B cell (primary cell): ENCODE measurements around the gene KRTAP10-9. TPM values are rescaled to one million over a fixed set of nuclear protein-coding genes. Genes with fewer than 3 reads are reported as not detected.

Experiments
- ATAC-seq: fragments of 200-7000 bp; cut with Tn5 transposase; one replicate; pipeline ENCODE4 v1.10.0; 2021; ENCODE audit warnings: low read depth, mild to moderate bottlenecking, moderate number of reproducible peaks, moderate library complexity
- CTCF ChIA-PET: fragments of 350-600 bp; sonication (Branson Sonifier 250); formaldehyde crosslinking; loops from one replicate; lab custom pipeline; 2021; ENCODE audit warnings: antibody characterized with exemption, inconsistent platforms; lab: Charles Lee
- POLR2A ChIA-PET: fragments of 350-600 bp; sonication (Branson Sonifier 250); formaldehyde crosslinking; loops from one replicate; lab custom pipeline; 2021; ENCODE audit warnings: antibody characterized with exemption; lab: Charles Lee
- DNase-seq: peaks from one replicate; pipeline ENCODE4 v3.0.0; 2013
- H2AFZ ChIP-seq: 2 replicates; pipeline ENCODE4 v1.6.1; 2012; ENCODE audit warnings: mild to moderate bottlenecking, low read depth, low read length; ENCODE audit not compliant: insufficient read depth, poor library complexity, severe bottlenecking
- H3K27ac ChIP-seq, 2 donors: 1 replicate in 1 of 2; 2 replicates in 1 of 2; pipeline ENCODE4 v1.5.1; 2012 to 2013; ENCODE audit warnings: low read length in 2 of 2, mild to moderate bottlenecking in 2 of 2, moderate library complexity in 1 of 2
- H3K27me3 ChIP-seq, 4 experiments: fragments of 200-600 bp in 1 of 4; sonication (generic) in 1 of 4; replicated peaks in 1 of 4; 1 replicate in 2 of 4; 2 replicates in 2 of 4; pipeline versions ENCODE4 v1.6.1 to v1.7.0; 2013 to 2016; ENCODE audit warnings: low read length in 3 of 4, mild to moderate bottlenecking in 2 of 4, mixed read lengths in 1 of 4, moderate library complexity in 1 of 4; ENCODE audit not compliant: insufficient read depth in 4 of 4, control insufficient read depth in 3 of 4; ENCODE audit errors: control extremely low read depth in 1 of 4
- H3K36me3 ChIP-seq, 2 experiments: replicated peaks in 1 of 2; 1 replicate in 1 of 2; 2 replicates in 1 of 2; pipeline versions ENCODE4 v1.6.1 to v1.7.1; 2013; ENCODE audit warnings: low read length in 1 of 2; ENCODE audit not compliant: insufficient read depth in 2 of 2, control insufficient read depth in 1 of 2; ENCODE audit errors: control extremely low read depth in 1 of 2, extremely low read depth in 1 of 2
- H3K4me1 ChIP-seq, 2 donors: fragments of 200-600 bp in 1 of 2; sonication (generic) in 1 of 2; 1 replicate in 1 of 2; 2 replicates in 1 of 2; pipeline versions ENCODE4 v1.5.1 to v1.6.1; 2013 to 2017; ENCODE audit warnings: low read length in 2 of 2; ENCODE audit not compliant: control insufficient read depth in 2 of 2, insufficient read depth in 2 of 2
- H3K4me2 ChIP-seq: replicated peaks from 2 replicates; pipeline ENCODE3; 2012; ENCODE audit warnings: mild to moderate bottlenecking, low read depth, low read length; ENCODE audit not compliant: poor library complexity, severe bottlenecking
- H3K4me3 ChIP-seq, 5 experiments: fragments of 200-600 bp in 1 of 5; sonication (generic) in 1 of 5; 1 replicate in 3 of 5; 2 replicates in 2 of 5; pipeline versions ENCODE4 v1.5.1 to v1.7.0; 2011 to 2016; ENCODE audit warnings: low read length in 4 of 5, mild to moderate bottlenecking in 4 of 5, low read depth in 2 of 5, control low read depth in 1 of 5, moderate library complexity in 1 of 5; ENCODE audit not compliant: insufficient read depth in 1 of 5; ENCODE audit errors: control extremely low read depth in 1 of 5, extremely low read depth in 1 of 5
- H3K79me2 ChIP-seq: fragments of 200-600 bp; sonication (generic); one replicate; pipeline ENCODE4 v1.6.0; 2016; ENCODE audit warnings: low read length; ENCODE audit not compliant: control insufficient read depth, insufficient read depth
- H3K9ac ChIP-seq: fragments of 200-600 bp; sonication (generic); 2 replicates; pipeline ENCODE4 v1.6.1; 2017; ENCODE audit warnings: mild to moderate bottlenecking, low read length, moderate library complexity
- H3K9me3 ChIP-seq, 3 donors: one replicate each; pipeline versions ENCODE4 v1.6.1 to v1.7.1; 2013; ENCODE audit warnings: low read length in 2 of 3; ENCODE audit not compliant: control insufficient read depth in 2 of 3, insufficient read depth in 1 of 3; ENCODE audit errors: control extremely low read depth in 1 of 3
- H4K20me1 ChIP-seq: 2 replicates; pipeline ENCODE4 v1.6.0; 2012; ENCODE audit warnings: mild to moderate bottlenecking, low read length; ENCODE audit not compliant: insufficient read depth, control insufficient read depth, poor library complexity, severe bottlenecking
- H3K27ac Mint-ChIP-seq: one replicate; pipeline ENCODE4 v1.8.0; 2021; ENCODE audit warnings: mixed read lengths
- H3K27me3 Mint-ChIP-seq: one replicate; pipeline ENCODE4 v1.8.0; 2021; ENCODE audit warnings: mixed read lengths
- H3K4me1 Mint-ChIP-seq: one replicate; pipeline ENCODE4 v1.8.0; 2021; ENCODE audit warnings: mixed read lengths
- H3K4me3 Mint-ChIP-seq: one replicate; pipeline ENCODE4 v1.8.0; 2021; ENCODE audit warnings: mixed read lengths
- H3K9me3 Mint-ChIP-seq: one replicate; pipeline ENCODE4 v1.8.0; 2022; ENCODE audit warnings: mixed read lengths; ENCODE audit not compliant: insufficient read depth
- CTCF ChIP-seq: fragments of 200-600 bp; IDR thresholded peaks from one replicate; pipeline ENCODE4 v1.8.0; 2022; ENCODE audit warnings: antibody characterized with exemption, mild to moderate bottlenecking
- EZH2 ChIP-seq: IDR thresholded peaks from 2 replicates; pipeline ENCODE4 v1.6.1; 2012; ENCODE audit warnings: borderline replicate concordance, low read depth, mild to moderate bottlenecking, moderate library complexity, low read length; ENCODE audit not compliant: insufficient read depth, poor library complexity, severe bottlenecking
- WGBS: methylation state at CpG from one replicate; pipeline ENCODE4 v1.1.5; 2013; ENCODE audit warnings: missing lambda C conversion rate; ENCODE audit not compliant: insufficient coverage; 5-methylcytosine and 5-hydroxymethylcytosine counted together
- intact Hi-C: fragments of 100-400 bp; cut with micrococcal nuclease; formaldehyde crosslinking; loops from one replicate; pipeline ENCODE4 v1.10.0; 2022
- polyA plus RNA-seq: library from polyadenylated mRNA; depleted of rRNA; stranded (reverse); fragments of >200 nt; gene quantifications from 2 replicates; pipeline ENCODE4 v1.2.3, GENCODE V29; 2012
- total RNA-seq, 2 donors: library from RNA; stranded (reverse); fragments of 120-200 nt in 1 of 2; gene quantifications; 1 replicate in 1 of 2; 2 replicates in 1 of 2; pipeline versions ENCODE4 v1.2.3 to v1.2.4, GENCODE V29; 2013 to 2022

The KRTAP10-9 gene
- total and polyA plus RNA-seq, 2 donors (not counting 1 experiment from before 2014, with no cell fraction given), result not detected

- intact Hi-C loops, result no loop called here
- no peak for ATAC-seq
These were observed 20.4 kb upstream of the KRTAP10-9 start for GRCh38 chr21:44606495-44606894.

GRCh38 chr21:44609193-44609592 lies 17.7 kb upstream of the KRTAP10-9 start:
- POLR2A ChIA-PET, result no interaction called here
- H3K4me2 ChIP-seq, result no peak overlapping the region
- H3K4me3 Mint-ChIP-seq, result no peak overlapping the region

More at GRCh38 chr21:44606495-44606894, 20.4 kb upstream of the KRTAP10-9 start:
- Histone ChIP-seq H3K27me3 (peaks cover 0 to 10% (median 3%) of the 10 kb centered on the region in 4 experiments), H3K4me3 (no peak overlapping the region), H3K27ac (no peak overlapping the region), H4K20me1 (no peaks in the 10 kb centered on the region), H3K79me2 (no peaks in the 10 kb centered on the region), H3K9me3 (peaks cover 4 to 27% (median 20%) of the 10 kb centered on the region in 3 donors), H3K9ac (no peak overlapping the region), H3K4me2 (no peak overlapping the region), H2AFZ (no peak overlapping the region), H3K36me3 (no peaks in the 10 kb centered on the region), H3K4me1 (no peaks in the 10 kb centered on the region)
- Mint-ChIP-seq H3K4me1 (no peaks in the 10 kb centered on the region), H3K4me3 (no peak overlapping the region), H3K9me3 (peaks cover 17% of the 10 kb centered on the region), H3K27ac (no peak overlapping the region), H3K27me3 (peaks cover 39% of the 10 kb centered on the region)
- WGBS, result 85% methylated on average over 2 of the region's 4 CpGs
- DNase-seq, result no peak
- TF ChIP-seq EZH2, result no peak
- TF ChIP-seq CTCF, result no peak
- ChIA-PET POLR2A (no interaction called here), CTCF (no interaction called here)

More at GRCh38 chr21:44609193-44609592, 17.7 kb upstream of the KRTAP10-9 start:
- Mint-ChIP-seq H3K27me3 (peaks cover 32% of the 10 kb centered on the region), H3K4me1 (no peaks in the 10 kb centered on the region), H3K9me3 (peaks cover 19% of the 10 kb centered on the region), H3K27ac (no peak overlapping the region)
- no peaks in the 10 kb centered on the region for H3K4me1 ChIP-seq
- intact Hi-C loops, result no loop called here
- no peaks in the 10 kb centered on the region for H3K79me2 ChIP-seq
- no peak overlapping the region for H3K27ac ChIP-seq
- H4K20me1 ChIP-seq, result no peaks in the 10 kb centered on the region
- no peak overlapping the region for H3K9ac ChIP-seq
- no peaks in the 10 kb centered on the region for H3K36me3 ChIP-seq
- H3K9me3 ChIP-seq, result peaks cover 4 to 29% (median 25%) of the 10 kb centered on the region in 3 donors
- CTCF ChIA-PET, result no interaction called here
- DNase-seq (no peak), ATAC-seq (no peak)
- no peak overlapping the region for H2AFZ ChIP-seq
- H3K27me3 ChIP-seq, result peaks cover 0 to 6% (median 0%) of the 10 kb centered on the region in 4 experiments
- TF ChIP-seq CTCF (no peak), EZH2 (no peak)
- H3K4me3 ChIP-seq, result no peak overlapping the region
